HCT116 (cell line): ENCODE results near the gene CDC42BPB. TPM values are rescaled to one million over a fixed set of nuclear protein-coding genes. Genes with fewer than 3 reads are reported as not detected.

Experiments
- ATAC-seq: fragments of 200-7000 bp; cut with Tn5 transposase; 2 replicates; pipeline ENCODE4 v1.9.1; 2020; ENCODE audit warnings: mild to moderate bottlenecking, moderate library complexity
- BruUV-seq: library from RNA; stranded (reverse); fragments of 400-500 nt; replicated peaks from 2 replicates; lab custom pipeline; 2021; lab: Mats Ljungman, UMichigan
- CTCF ChIA-PET: fragments of 300-600 bp; sonication (Branson Sonifier 250); formaldehyde crosslinking; loops from one replicate; lab custom pipeline; 2021; ENCODE audit warnings: antibody characterized with exemption; lab: Charles Lee
- POLR2A ChIA-PET: fragments of 300-600, 350-600 bp; sonication (Branson Sonifier 250); formaldehyde crosslinking; loops from one replicate; lab custom pipeline; 2021; ENCODE audit warnings: antibody characterized with exemption; lab: Charles Lee
- RAD21 ChIA-PET, 2 experiments: fragments of 300-600 bp; sonication (Branson Sonifier 250); formaldehyde crosslinking; loops; one replicate each; lab custom pipeline; 2023; ENCODE audit warnings: low total read pairs in 2 of 2; ENCODE audit not compliant: uncharacterized antibody in 2 of 2, unreplicated experiment in 2 of 2, low non-redundant PET in 1 of 2; lab: Charles Lee
- DNase-seq: peaks from one replicate; pipeline ENCODE4 v3.0.0-alpha.2; 2010; ENCODE audit warnings: low read depth, low spot score
- H2AFZ ChIP-seq: fragments of 200-600 bp; shearing (Covaris generic), sonication (generic); 2 replicates; pipeline ENCODE4 v1.6.1; 2017; ENCODE audit warnings: low read depth, mixed run types, mixed read lengths, antibody characterized with exemption, low read length; ENCODE audit not compliant: poor library complexity, severe bottlenecking
- H3K27ac ChIP-seq: 2 replicates; pipeline ENCODE4 v1.5.1; 2012; ENCODE audit warnings: low read depth, low read length
- H3K27me3 ChIP-seq: fragments of 200-600 bp; sonication (generic); 2 replicates; pipeline ENCODE4 v1.6.1; 2016; ENCODE audit warnings: mixed run types, low read length, mixed read lengths; ENCODE audit not compliant: insufficient read depth
- H3K36me3 ChIP-seq, 2 experiments: fragments of 200-500 bp in 1 of 2; fragments of 200-600 bp in 1 of 2; sonication (Bioruptor generic) in 1 of 2; sonication (generic) in 1 of 2; 2 replicates each; pipeline versions ENCODE4 v1.5.1 to v1.6.1; 2014 to 2016; ENCODE audit warnings: low read length in 2 of 2, inconsistent platforms in 1 of 2, mixed read lengths in 1 of 2, mixed run types in 1 of 2; ENCODE audit not compliant: insufficient read depth in 2 of 2, control insufficient read depth in 1 of 2
- H3K4me1 ChIP-seq, 2 experiments: fragments of 200-600 bp in 1 of 2; sonication (generic) in 1 of 2; 2 replicates each; pipeline versions ENCODE4 v1.5.1 to v1.6.1; 2012 to 2017; ENCODE audit warnings: low read length in 2 of 2, inconsistent platforms in 1 of 2, mild to moderate bottlenecking in 1 of 2, mixed read lengths in 1 of 2, mixed run types in 1 of 2, moderate library complexity in 1 of 2; ENCODE audit not compliant: insufficient read depth in 2 of 2, control insufficient read depth in 1 of 2
- H3K4me2 ChIP-seq: fragments of 200-600 bp; sonication (generic); 2 replicates; pipeline ENCODE4 v1.6.1; 2017; ENCODE audit warnings: mixed run types, low read length, mixed read lengths
- H3K4me3 ChIP-seq, 2 experiments: fragments of 200-600 bp in 1 of 2; sonication (generic) in 1 of 2; replicated peaks in 1 of 2; 2 replicates each; pipeline ENCODE4 v1.5.1; 2011 to 2016; ENCODE audit warnings: low read length in 2 of 2, control low read depth in 1 of 2, low read depth in 1 of 2, mild to moderate bottlenecking in 1 of 2, mixed read lengths in 1 of 2, mixed run types in 1 of 2
- H3K79me2 ChIP-seq: fragments of 200-600 bp; sonication (generic); 2 replicates; pipeline ENCODE4 v1.6.1; 2017; ENCODE audit warnings: mild to moderate bottlenecking, mixed run types, low read length, moderate library complexity, mixed read lengths; ENCODE audit not compliant: insufficient read depth
- H3K9ac ChIP-seq: fragments of 200-600 bp; sonication (generic); 2 replicates; pipeline ENCODE4 v1.6.1; 2016; ENCODE audit warnings: low read length, mixed read lengths
- H3K9me2 ChIP-seq: fragments of 200-600 bp; sonication (generic), shearing (Covaris generic); 2 replicates; pipeline ENCODE4 v1.6.1; 2017; ENCODE audit warnings: mixed run types, mild to moderate bottlenecking, moderate library complexity; ENCODE audit not compliant: insufficient read depth
- H3K9me3 ChIP-seq, 2 experiments: fragments of 200-500 bp in 1 of 2; fragments of 200-600 bp in 1 of 2; sonication (Bioruptor generic) in 1 of 2; sonication (generic) in 1 of 2; 2 replicates each; pipeline ENCODE4 v1.6.1; 2014 to 2017; ENCODE audit warnings: low read length in 2 of 2, mixed read lengths in 2 of 2, inconsistent platforms in 1 of 2, low read depth in 1 of 2, mild to moderate bottlenecking in 1 of 2, mixed run types in 1 of 2, moderate library complexity in 1 of 2; ENCODE audit not compliant: control insufficient read depth in 1 of 2, insufficient read depth in 1 of 2
- H4K20me1 ChIP-seq: fragments of 200-600 bp; sonication (generic), shearing (Covaris generic); 2 replicates; pipeline ENCODE4 v1.6.1; 2017; ENCODE audit warnings: mixed run types, mild to moderate bottlenecking, moderate library complexity; ENCODE audit not compliant: insufficient read depth
- ATF3 ChIP-seq: IDR thresholded peaks from 2 replicates; pipeline ENCODE4 v1.6.1; 2012
- EZH2 ChIP-seq: fragments of 200-600 bp; sonication (generic); IDR thresholded peaks from 2 replicates; pipeline ENCODE4 v1.6.1; 2017; ENCODE audit warnings: antibody characterized with exemption, mixed run types
- EZH2phosphoT487 ChIP-seq: fragments of 200-600 bp; IDR thresholded peaks from 2 replicates; pipeline ENCODE4 v1.6.1; 2018; ENCODE audit warnings: antibody characterized with exemption, borderline replicate concordance
- MAX ChIP-seq: IDR thresholded peaks from 2 replicates; pipeline ENCODE4 v1.6.1; 2012
- POLR2A ChIP-seq: IDR thresholded peaks from 2 replicates; pipeline ENCODE4 v1.7.0; 2011; ENCODE audit warnings: borderline replicate concordance; ENCODE audit not compliant: insufficient read depth, insufficient read length; ENCODE audit errors: extremely low read depth
- POLR2AphosphoS5 ChIP-seq: IDR thresholded peaks from 2 replicates; pipeline ENCODE4 v1.6.1; 2011; ENCODE audit warnings: mild to moderate bottlenecking, low read depth, low read length, moderate library complexity
- REST ChIP-seq: IDR thresholded peaks from 2 replicates; pipeline ENCODE4 v1.6.1; 2012; ENCODE audit warnings: low read depth
- SP1 ChIP-seq: IDR thresholded peaks from 2 replicates; pipeline ENCODE4 v1.6.1; 2012; ENCODE audit warnings: low read depth
- SRF ChIP-seq: IDR thresholded peaks from 2 replicates; pipeline ENCODE4 v1.6.1; 2012; ENCODE audit warnings: low read depth
- ZBTB33 ChIP-seq: IDR thresholded peaks from 2 replicates; pipeline ENCODE4 v1.6.1; 2011; ENCODE audit warnings: mild to moderate bottlenecking, low read length, moderate library complexity; ENCODE audit not compliant: insufficient replicate concordance; ENCODE audit errors: extremely low read depth
- intact Hi-C: fragments of 100-400 bp; cut with micrococcal nuclease; formaldehyde crosslinking; loops from 2 replicates; pipeline ENCODE4 v1.10.0; 2022
- total RNA-seq: library from RNA; stranded (reverse); gene quantifications from one replicate; pipeline ENCODE4 v1.2.1, GENCODE V29; 2021; ENCODE audit not compliant: unreplicated experiment

Gene CDC42BPB
- total RNA-seq, 1 experiment from 2014 or later, result 85.6 TPM

- no peak overlapping the region for H2AFZ ChIP-seq
- ChIA-PET RAD21 (no interaction called here), CTCF (no interaction called here), POLR2A (no interaction called here)
- H3K9me2 ChIP-seq, result no peaks in the 10 kb centered on the region
- no peaks in the 10 kb centered on the region for H4K20me1 ChIP-seq
- no peaks in the 10 kb centered on the region for H3K4me1 ChIP-seq
- H3K4me2 ChIP-seq, result no peak overlapping the region
- intact Hi-C loops, result no loop called here
- H3K27me3 ChIP-seq, result no peaks in the 10 kb centered on the region
- H3K27ac ChIP-seq, result no peak overlapping the region
- TF ChIP-seq POLR2A (no peak), MAX (no peak), EZH2phosphoT487 (no peak), ATF3 (no peak), REST (no peak), EZH2 (no peak), SRF (no peak), POLR2AphosphoS5 (no peak), ZBTB33 (no peak), SP1 (no peak)
- H3K79me2 ChIP-seq, result peaks cover 12% of the 10 kb centered on the region; the same call in 1 of the 2 replicates
- peaks cover 8 to 9% of the 10 kb centered on the region in 2 experiments; a peak in 3 of 4 replicates for H3K36me3 ChIP-seq
- BruUV-seq, result no TSS peak
- no peak overlapping the region for H3K4me3 ChIP-seq
- DNase-seq (no peak), ATAC-seq (no peak)
- H3K9me3 ChIP-seq, result no peaks in the 10 kb centered on the region
- H3K9ac ChIP-seq, result no peak overlapping the region
Observed at GRCh38 chr14:103003351-103003615, 54.1 kb downstream of the CDC42BPB start.
